ENCODE measurements around the gene CHMP1B. TPM values are rescaled to one million over a fixed set of nuclear protein-coding genes. Genes with fewer than 3 reads are reported as not detected.

CHMP1B gene
- total and polyA plus RNA-seq, 11 donors, result 19.8 to 41.2 (median 37.3) TPM

GRCh38 chr18:11823545-11823944 lies 27.7 kb upstream of the CHMP1B start:
- no peak for ATAC-seq
- Histone ChIP-seq H3K27me3 (no peaks in the 10 kb centered on the region), H3K36me3 (no peaks in the 10 kb centered on the region), H3K9me3 (peaks cover 0 to 10% (median 0%) of the 10 kb centered on the region in 12 donors), H3K4me3 (no peak overlapping the region), H3K27ac (no peak overlapping the region), H3K4me1 (no peaks in the 10 kb centered on the region)
- WGBS, 4 donors, result 55 to 68% (median 60%) methylated on average over 5 of the region's 5 CpGs
- no peak for TF ChIP-seq POLR2A (IDR thresholded peaks at IDR 0.05)
- TF ChIP-seq, protein P1, sequence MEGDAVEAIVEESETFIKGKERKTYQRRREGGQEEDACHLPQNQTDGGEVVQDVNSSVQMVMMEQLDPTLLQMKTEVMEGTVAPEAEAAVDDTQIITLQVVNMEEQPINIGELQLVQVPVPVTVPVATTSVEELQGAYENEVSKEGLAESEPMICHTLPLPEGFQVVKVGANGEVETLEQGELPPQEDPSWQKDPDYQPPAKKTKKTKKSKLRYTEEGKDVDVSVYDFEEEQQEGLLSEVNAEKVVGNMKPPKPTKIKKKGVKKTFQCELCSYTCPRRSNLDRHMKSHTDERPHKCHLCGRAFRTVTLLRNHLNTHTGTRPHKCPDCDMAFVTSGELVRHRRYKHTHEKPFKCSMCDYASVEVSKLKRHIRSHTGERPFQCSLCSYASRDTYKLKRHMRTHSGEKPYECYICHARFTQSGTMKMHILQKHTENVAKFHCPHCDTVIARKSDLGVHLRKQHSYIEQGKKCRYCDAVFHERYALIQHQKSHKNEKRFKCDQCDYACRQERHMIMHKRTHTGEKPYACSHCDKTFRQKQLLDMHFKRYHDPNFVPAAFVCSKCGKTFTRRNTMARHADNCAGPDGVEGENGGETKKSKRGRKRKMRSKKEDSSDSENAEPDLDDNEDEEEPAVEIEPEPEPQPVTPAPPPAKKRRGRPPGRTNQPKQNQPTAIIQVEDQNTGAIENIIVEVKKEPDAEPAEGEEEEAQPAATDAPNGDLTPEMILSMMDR (IDR thresholded peaks at IDR 0.05), result no peak
- DNase-seq, result no peak
- intact Hi-C loops (cut with DNase I), result loop anchor here in 1 of 10 donors (10.0 kb wide), 1 partner anchor 59 kb away; no protein-coding TSS in a partner anchor

GRCh38 chr18:11826836-11827235 lies 24.4 kb upstream of the CHMP1B start:
- Histone ChIP-seq H3K4me1 (no peaks in the 10 kb centered on the region), H3K27ac (no peak overlapping the region), H3K27me3 (no peaks in the 10 kb centered on the region), H3K36me3 (no peaks in the 10 kb centered on the region), H3K9me3 (no peaks in the 10 kb centered on the region), H3K4me3 (no peak overlapping the region)
- DNase-seq (no peak), ATAC-seq (no peak)
- intact Hi-C loops (cut with DNase I), result loop anchor here in 1 of 10 donors (10.0 kb wide), 1 partner anchor 62 kb away; no protein-coding TSS in a partner anchor
- no peak for TF ChIP-seq POLR2A (IDR thresholded peaks at IDR 0.05)
- TF ChIP-seq, protein P1 (IDR thresholded peaks at IDR 0.05), result no peak
- WGBS, 4 donors, result 78 to 85% (median 82%) methylated on average over 12 of the region's 12 CpGs

- no peak for ATAC-seq
- H3K27me3 ChIP-seq, result no peaks in the 10 kb centered on the region
- DNase-seq, result no peak
- no peaks in the 10 kb centered on the region for H3K9me3 ChIP-seq
- TF ChIP-seq POLR2A (IDR thresholded peaks at IDR 0.05), result no peak
- TF ChIP-seq, protein P1 (IDR thresholded peaks at IDR 0.05), result no peak
- intact Hi-C loops (cut with DNase I), result loop anchor here in 1 of 10 donors (10.0 kb wide), 1 partner anchor 64 kb away; no protein-coding TSS in a partner anchor
- H3K36me3 ChIP-seq, result no peaks in the 10 kb centered on the region
- no peaks in the 10 kb centered on the region for H3K4me1 ChIP-seq
- 62 to 67% (median 63%) methylated on average over 6 of the region's 6 CpGs for WGBS, 4 donors
- H3K4me3 ChIP-seq, result no peak overlapping the region
- H3K27ac ChIP-seq, result no peak overlapping the region
Observed at GRCh38 chr18:11828786-11829432, 22.3 kb upstream of the CHMP1B start.

DNA sequence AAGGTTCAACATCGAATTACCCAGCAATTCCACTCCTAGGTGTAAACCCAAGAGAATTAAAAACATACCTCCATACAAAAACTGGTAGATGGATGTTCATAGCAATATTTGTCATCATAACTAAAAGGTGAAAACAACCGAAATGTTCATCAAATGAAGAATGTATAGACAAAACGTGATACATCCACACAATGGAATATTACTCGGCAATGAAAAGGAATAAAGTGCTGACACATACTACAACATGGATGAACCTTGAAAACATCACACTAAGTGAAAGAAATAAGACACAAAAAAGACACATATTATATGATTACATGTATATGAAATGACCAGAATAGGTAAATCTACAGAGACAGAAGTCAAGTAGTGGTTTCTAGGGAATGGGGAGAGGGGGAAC lies 20.6 kb upstream of the CHMP1B start:
- intact Hi-C loops (cut with DNase I), result no loop called here
- no peak for TF ChIP-seq POLR2A (IDR thresholded peaks at IDR 0.05)
- TF ChIP-seq, protein P1 (IDR thresholded peaks at IDR 0.05), result no peak
- 94 to 95% (median 95%) methylated on average over 4 of the region's 4 CpGs for WGBS, 4 donors
- Histone ChIP-seq H3K36me3 (no peaks in the 10 kb centered on the region), H3K27me3 (no peaks in the 10 kb centered on the region), H3K4me3 (no peak overlapping the region), H3K27ac (no peak overlapping the region), H3K4me1 (no peaks in the 10 kb centered on the region), H3K9me3 (no peaks in the 10 kb centered on the region)
- ATAC-seq, result no peak
- DNase-seq, result no peak
